GM19463 (cell line): ENCODE results near the gene MACO1.

Source experiments
- ATAC-seq: cut with Tn5 transposase; IDR thresholded peaks from one replicate; pipeline ENCODE4 v1.9.1; 2021; ENCODE audit warnings: mild to moderate bottlenecking, moderate library complexity; ENCODE audit not compliant: unreplicated experiment

MACO1 gene

GRCh38 chr1:25540750-25541342 lies 110.1 kb downstream of the MACO1 start:
- no peak for ATAC-seq

GRCh38 chr1:25541425-25541824 lies 110.7 kb downstream of the MACO1 start:
- no peak for ATAC-seq

DNA sequence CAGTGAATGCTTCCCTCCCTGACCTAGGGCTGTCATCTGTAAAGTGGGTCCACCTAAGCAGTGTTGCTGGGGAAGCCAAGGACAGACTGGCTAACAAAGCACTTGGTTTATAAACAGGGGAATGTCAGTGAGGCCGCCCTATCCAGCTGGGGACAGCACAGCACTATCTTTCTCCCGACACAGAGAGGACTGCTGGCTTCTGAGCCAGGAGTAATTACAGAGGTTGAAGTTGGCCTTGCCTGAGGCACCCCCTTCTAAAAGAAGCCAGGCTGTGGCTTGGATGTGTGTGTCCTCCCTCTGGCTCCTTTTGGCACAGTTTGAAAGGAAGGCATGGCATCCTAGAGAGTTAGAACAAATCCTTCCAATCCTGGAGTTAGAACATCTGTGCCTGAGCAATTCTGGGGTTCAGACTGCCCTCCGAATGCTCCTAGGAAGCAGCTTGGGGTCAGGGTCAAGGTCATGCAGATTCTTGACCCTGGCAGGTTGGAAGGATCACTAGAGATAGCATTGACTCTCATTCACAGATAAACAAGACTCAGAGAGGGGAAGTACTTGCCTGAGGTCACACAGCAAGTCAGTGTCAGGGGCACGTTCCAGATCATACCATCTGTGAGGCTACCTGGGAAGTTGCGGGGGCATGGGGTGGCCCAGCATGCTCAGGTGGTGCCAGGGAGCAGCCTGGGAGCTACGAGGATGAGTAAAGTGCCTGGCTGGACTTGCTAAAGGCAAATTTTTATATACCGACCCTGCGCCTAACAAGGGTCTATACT lies 111.4 kb downstream of the MACO1 start:
- ATAC-seq = no peak

DNA sequence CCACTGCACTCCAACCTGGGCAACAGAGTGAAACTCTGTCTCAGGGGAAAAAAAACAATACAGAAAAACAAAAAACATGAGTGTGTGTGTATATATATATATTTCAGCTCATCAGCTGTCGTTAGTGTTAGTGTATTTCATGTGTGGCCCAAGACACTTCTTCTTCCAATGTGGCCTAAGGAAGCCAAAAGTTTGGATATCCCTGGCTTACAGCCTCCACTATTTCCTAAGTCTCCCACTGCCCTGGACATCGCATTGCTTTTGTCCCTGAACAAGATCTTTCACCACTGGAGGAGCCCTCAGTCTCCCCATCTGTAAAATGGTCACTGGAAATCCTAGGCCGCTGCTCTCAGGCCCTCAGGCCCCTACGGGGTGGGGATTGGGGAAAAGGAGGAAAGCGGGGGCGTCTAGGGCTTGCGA lies 112.3 kb downstream of the MACO1 start:
- no peak for ATAC-seq

GRCh38 chr1:25543425-25544242 lies 112.9 kb downstream of the MACO1 start, which contains the start of gene LDLRAP1:
TSS of gene LDLRAP1 (plus strand) at chr1:25543606. CDS start at chr1:25543699, 93 bp downstream.
- ATAC-seq = peak; percentile 85

DNA sequence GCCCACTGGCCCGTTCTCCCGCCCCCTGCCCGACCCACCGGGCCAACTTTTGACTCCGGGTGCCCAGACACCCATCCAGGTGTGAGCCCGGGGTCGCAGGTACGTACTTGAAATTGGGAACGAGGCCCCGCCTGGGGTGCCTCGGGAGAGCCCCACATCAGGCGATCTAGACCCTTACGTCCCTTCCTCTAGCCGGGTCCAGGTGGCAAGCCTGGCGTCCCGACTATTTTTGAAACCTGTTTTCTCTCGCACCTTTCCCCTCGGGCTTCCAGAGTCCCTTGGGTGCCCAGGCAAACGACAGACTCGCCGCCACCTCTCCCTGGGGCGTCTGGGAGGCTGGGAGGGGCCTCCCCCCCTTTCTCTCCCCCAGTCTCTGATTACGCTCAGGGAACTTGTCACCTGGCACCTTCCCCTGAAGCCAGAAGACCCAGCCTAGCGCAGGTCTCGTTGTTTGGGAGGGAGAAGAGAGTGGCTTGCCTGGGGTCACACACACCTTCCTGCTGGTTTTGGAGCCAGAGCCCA lies 113.6 kb downstream of the MACO1 start:
- no peak for ATAC-seq

GRCh38 chr1:25544819-25545218 lies 114.1 kb downstream of the MACO1 start:
- no peak for ATAC-seq

GRCh38 chr1:25545767-25546166 lies 115.1 kb downstream of the MACO1 start:
- no peak for ATAC-seq

- ATAC-seq = no peak
Observed at GRCh38 chr1:25546193-25546592, 115.5 kb downstream of the MACO1 start.

GRCh38 chr1:25548601-25549000 lies 117.9 kb downstream of the MACO1 start:
- ATAC-seq = no peak

DNA sequence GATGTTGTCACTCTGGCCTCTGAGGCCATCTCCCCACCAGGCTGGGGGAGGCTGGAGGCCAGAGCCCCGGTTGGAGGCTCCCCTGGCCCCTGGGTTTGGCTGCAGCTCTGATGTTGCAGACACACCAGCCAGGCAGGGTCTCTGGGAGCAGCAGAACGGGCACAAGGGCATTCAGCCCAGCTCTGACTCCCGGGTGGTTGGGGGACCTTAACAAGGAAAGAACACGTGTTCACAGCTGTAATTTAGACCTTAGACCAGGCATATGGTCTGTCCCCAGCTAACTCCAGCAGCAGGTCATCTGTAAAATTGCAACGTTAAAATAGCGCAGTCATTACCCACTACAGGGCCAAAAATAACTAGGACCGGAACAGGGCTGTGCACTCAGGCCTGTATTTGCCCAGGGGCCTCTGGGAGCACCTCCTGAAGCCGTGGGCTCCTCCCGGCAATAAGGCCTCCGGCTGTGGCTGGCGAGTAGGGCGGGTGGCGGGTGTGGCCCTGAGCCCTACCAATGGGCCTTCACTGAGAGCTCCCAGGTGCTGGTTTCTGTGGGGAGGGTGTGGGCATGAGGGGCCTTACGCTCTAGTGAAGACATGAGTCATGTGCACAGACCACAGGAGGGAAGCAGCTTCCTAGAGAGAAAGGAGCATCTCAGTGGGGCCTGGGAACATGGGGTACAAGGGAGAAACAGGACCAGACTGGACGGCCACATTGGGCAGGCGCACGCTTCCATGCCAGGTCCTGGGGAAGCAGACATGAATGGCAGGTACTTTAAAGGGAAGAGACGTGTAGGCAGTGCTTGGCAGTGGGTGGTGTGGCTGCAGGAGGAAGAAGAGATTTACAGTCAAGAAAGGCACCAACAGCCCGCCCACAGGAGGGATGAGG lies 118.8 kb downstream of the MACO1 start:
- ATAC-seq = peak; percentile 91
